Coronary artery (tissue), 2 donors: ENCODE measurements around the gene PDE4C.

Experiments
- DNase-seq: peaks from one replicate; pipeline ENCODE4 v3.0.0-alpha.2; 2017; ENCODE audit warnings: low spot score
- H3K27ac ChIP-seq, 2 donors: fragments of 200-600 bp; sonication (generic); one replicate each; pipeline ENCODE4 v1.5.1; 2016 to 2019
- H3K4me3 ChIP-seq: fragments of 200-600 bp; sonication (generic); 2 replicates; pipeline ENCODE4 v1.5.1; 2016; ENCODE audit warnings: mild to moderate bottlenecking, moderate library complexity
- CTCF ChIP-seq: fragments of 200-600 bp; sonication (generic); IDR thresholded peaks from one replicate; pipeline ENCODE4 v1.5.1; 2019; ENCODE audit warnings: antibody characterized with exemption

PDE4C gene

GRCh38 chr19:18205200-18205892 lies 20.9 kb downstream of the PDE4C start:
- Histone ChIP-seq H3K4me3 (peak overlapping the region; percentile 69), H3K27ac (peak overlapping the region; percentile 93 to 97)
- TF ChIP-seq CTCF: no peak
- DNase-seq: peak; percentile 91

- H3K27ac ChIP-seq: peak overlapping the region; percentile 93 to 97
- TF ChIP-seq CTCF: no peak
- no peak for DNase-seq
- peak overlapping the region; percentile 69 for H3K4me3 ChIP-seq
Measured at GRCh38 chr19:18204394-18205199, 21.6 kb downstream of the PDE4C start.

- H3K27ac ChIP-seq: peak within 1 kb of the TSS; percentile 93 to 97
- H3K4me3 ChIP-seq: peak within 1 kb of the TSS; percentile 94
- DNase-seq: peak; percentile 100
- TF ChIP-seq CTCF: no peak
Measured at GRCh38 chr19:18203863-18204393, 22.3 kb downstream of the PDE4C start, which contains the start of gene RAB3A. TSS of gene RAB3A (minus strand) at chr19:18204042. CDS start at chr19:18202740, 1,302 bp downstream.

- no peak for DNase-seq
- Histone ChIP-seq H3K4me3 (peak overlapping the region; percentile 94), H3K27ac (peak overlapping the region; percentile 31 to 75)
- no peak for TF ChIP-seq CTCF
Measured at GRCh38 chr19:18203408-18203862, 22.8 kb downstream of the PDE4C start.

GRCh38 chr19:18202778-18203407 lies 23.3 kb downstream of the PDE4C start:
- no peak for DNase-seq
- Histone ChIP-seq H3K27ac (no peak overlapping the region), H3K4me3 (peak overlapping the region; percentile 94)
- TF ChIP-seq CTCF: no peak

- TF ChIP-seq CTCF: no peak
- DNase-seq: no peak
- no peak overlapping the region for H3K4me3 ChIP-seq
- no peak overlapping the region for H3K27ac ChIP-seq
Measured at GRCh38 chr19:18202397-18202777, 23.9 kb downstream of the PDE4C start.
